ENCODE results near the gene CCDC192.
A peak's percentile ranks its signal among the peaks of the same experiment; 100 is the strongest.

CCDC192 gene

DNA sequence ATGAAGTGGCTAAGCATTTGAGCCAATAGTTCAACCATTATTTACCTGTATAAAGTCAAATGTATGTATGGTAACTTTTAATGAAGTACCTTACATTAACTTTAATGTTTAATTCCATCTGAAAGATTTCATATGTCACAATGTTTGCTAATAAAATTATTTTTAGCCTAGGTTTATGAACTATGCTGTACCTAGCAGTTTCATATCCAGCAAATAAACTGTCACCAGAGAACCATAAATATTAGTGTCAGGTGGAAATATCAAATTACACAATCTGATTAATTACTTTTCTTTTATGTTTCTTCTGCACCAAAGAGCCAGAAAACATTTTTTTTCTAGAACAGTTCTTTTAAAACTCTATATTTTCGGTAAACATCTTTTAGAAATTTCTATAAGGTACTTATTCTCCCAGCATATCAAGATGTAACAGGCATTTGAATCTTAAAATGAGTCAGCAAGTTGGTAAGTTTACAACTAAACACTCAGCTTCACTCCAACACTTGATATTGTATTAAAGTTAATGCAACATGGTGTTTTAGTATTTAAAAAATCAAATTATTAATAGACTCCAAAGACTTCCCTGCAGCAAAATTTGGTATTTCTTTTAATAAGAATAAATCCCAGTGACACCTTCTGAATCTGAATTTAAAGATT is 8.5 kb upstream of the CCDC192 start:
- Histone ChIP-seq H4K91ac (ENCODE audit: low read length) (no peak overlapping the region), H2AFZ (ENCODE audit: low read depth, low read length) (no peak overlapping the region), H2BK5ac (ENCODE audit: low read depth, low read length, poor library complexity, severe bottlenecking) (no peak overlapping the region), H3K9ac (ENCODE audit: low read length) (no peak overlapping the region), H2BK120ac (ENCODE audit: low read depth, low read length) (no peak overlapping the region), H3K9me3 (ENCODE audit: control insufficient read depth, low read length) (no peaks in the 10 kb centered on the region), H2BK12ac (ENCODE audit: low read length in 2 of 2) (no peak overlapping the region), H4K8ac (ENCODE audit: low read length) (no peak overlapping the region), H3K79me1 (replicated peaks; ENCODE audit: low read length, poor library complexity, severe bottlenecking) (no peaks in the 10 kb centered on the region), H3K27me3 (ENCODE audit: control insufficient read depth in 1 of 2, insufficient read depth in 1 of 2, low read length in 2 of 2) (no peaks in the 10 kb centered on the region), H2BK15ac (ENCODE audit: low read depth, poor library complexity, severe bottlenecking) (no peak overlapping the region), H3K4me1 (ENCODE audit: control insufficient read depth, insufficient read depth, low read depth, low read length) (peaks cover 2% of the 10 kb centered on the region), H3K4me2 (ENCODE audit: low read length, poor library complexity, severe bottlenecking) (no peak overlapping the region), H3K14ac (ENCODE audit: low read length in 2 of 2) (no peak overlapping the region), H2AK5ac (ENCODE audit: low read length, severe bottlenecking) (no peak overlapping the region), H3K23ac (ENCODE audit: low read length in 2 of 2) (no peak overlapping the region), H3K4me3 (ENCODE audit: insufficient read depth in 1 of 2, low read depth in 1 of 2, low read length in 2 of 2) (no peak overlapping the region), H3K18ac (ENCODE audit: low read depth in 1 of 2, low read length in 2 of 2) (no peak overlapping the region), H3K27ac (ENCODE audit: low read length, poor library complexity, severe bottlenecking) (no peak overlapping the region), H3K36me3 (ENCODE audit: control insufficient read depth in 1 of 2, insufficient read depth in 2 of 2, low read depth in 1 of 2, low read length in 2 of 2) (no peaks in the 10 kb centered on the region), H3K4ac (ENCODE audit: low read depth in 1 of 2, low read length in 2 of 2) (no peak overlapping the region)
- no CpG with 5 or more reads among the region's 1 CpG for WGBS
- no peak for DNase-seq

DNA sequence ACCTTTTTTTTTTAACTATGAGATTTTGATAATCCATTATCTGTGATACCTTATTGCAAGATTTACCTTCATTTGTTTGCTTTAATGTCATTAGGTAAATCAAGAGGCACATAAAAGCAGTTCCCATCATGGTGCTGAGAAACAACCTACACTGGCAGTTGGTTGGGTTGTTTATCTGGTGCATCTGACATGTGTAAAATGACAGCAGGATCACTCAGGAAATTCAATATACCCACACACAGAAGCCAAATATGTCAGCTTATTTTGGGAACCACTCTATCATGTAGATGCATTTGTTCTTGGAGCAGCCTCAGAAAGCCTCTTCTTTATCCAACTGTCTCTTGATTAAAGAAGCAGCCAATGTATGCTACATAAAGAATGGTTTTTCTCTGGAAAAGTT is 7.8 kb upstream of the CCDC192 start:
- DNase-seq: no peak
- Histone ChIP-seq H2BK5ac (ENCODE audit: low read depth, low read length, poor library complexity, severe bottlenecking) (no peak overlapping the region), H3K4me1 (ENCODE audit: control insufficient read depth, insufficient read depth, low read depth, low read length) (peaks cover 2% of the 10 kb centered on the region), H3K4me3 (ENCODE audit: insufficient read depth in 1 of 2, low read depth in 1 of 2, low read length in 2 of 2) (no peak overlapping the region), H3K14ac (ENCODE audit: low read length in 2 of 2) (no peak overlapping the region), H2BK12ac (ENCODE audit: low read length in 2 of 2) (no peak overlapping the region), H2BK15ac (ENCODE audit: low read depth, poor library complexity, severe bottlenecking) (no peak overlapping the region), H3K27me3 (ENCODE audit: control insufficient read depth in 1 of 2, insufficient read depth in 1 of 2, low read length in 2 of 2) (no peaks in the 10 kb centered on the region), H3K4ac (ENCODE audit: low read depth in 1 of 2, low read length in 2 of 2) (no peak overlapping the region), H4K8ac (ENCODE audit: low read length) (no peak overlapping the region), H3K23ac (ENCODE audit: low read length in 2 of 2) (no peak overlapping the region), H4K91ac (ENCODE audit: low read length) (no peak overlapping the region), H3K18ac (ENCODE audit: low read depth in 1 of 2, low read length in 2 of 2) (no peak overlapping the region), H2AK5ac (ENCODE audit: low read length, severe bottlenecking) (no peak overlapping the region), H3K9me3 (ENCODE audit: control insufficient read depth, low read length) (no peaks in the 10 kb centered on the region), H3K27ac (ENCODE audit: low read length, poor library complexity, severe bottlenecking) (no peak overlapping the region), H2AFZ (ENCODE audit: low read depth, low read length) (no peak overlapping the region), H3K36me3 (ENCODE audit: control insufficient read depth in 1 of 2, insufficient read depth in 2 of 2, low read depth in 1 of 2, low read length in 2 of 2) (no peaks in the 10 kb centered on the region), H3K9ac (ENCODE audit: low read length) (no peak overlapping the region), H3K4me2 (ENCODE audit: low read length, poor library complexity, severe bottlenecking) (no peak overlapping the region), H3K79me1 (replicated peaks; ENCODE audit: low read length, poor library complexity, severe bottlenecking) (no peaks in the 10 kb centered on the region), H2BK120ac (ENCODE audit: low read depth, low read length) (no peak overlapping the region)

DNA sequence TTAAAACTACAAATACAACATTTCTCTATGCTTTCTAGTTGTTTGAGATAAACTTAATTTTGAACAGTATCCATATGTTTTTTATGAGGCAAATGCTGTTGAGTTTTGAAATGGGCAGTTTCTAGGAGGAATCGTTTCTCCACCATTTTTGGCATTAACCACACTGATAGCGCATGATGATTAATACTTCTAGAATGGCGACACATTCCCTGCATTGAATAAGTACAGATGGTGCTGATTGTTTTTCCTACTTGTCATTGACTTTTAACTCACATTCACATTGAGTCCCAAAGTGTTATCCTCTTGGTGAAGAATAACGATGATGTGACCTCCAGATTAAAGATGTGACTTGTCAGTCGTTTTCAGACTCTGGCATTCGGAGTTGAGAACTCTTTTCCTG is 6.5 kb upstream of the CCDC192 start:
- Histone ChIP-seq H2BK120ac (ENCODE audit: low read depth, low read length) (no peak overlapping the region), H3K79me1 (replicated peaks; ENCODE audit: low read length, poor library complexity, severe bottlenecking) (no peaks in the 10 kb centered on the region), H3K27ac (ENCODE audit: low read length, poor library complexity, severe bottlenecking) (peak overlapping the region; percentile 79), H3K4me2 (ENCODE audit: low read length, poor library complexity, severe bottlenecking) (no peak overlapping the region), H3K4me1 (ENCODE audit: control insufficient read depth, insufficient read depth, low read depth, low read length) (peaks cover 2% of the 10 kb centered on the region), H3K23ac (ENCODE audit: low read length in 2 of 2) (no peak overlapping the region), H2BK15ac (ENCODE audit: low read depth, poor library complexity, severe bottlenecking) (no peak overlapping the region), H3K36me3 (ENCODE audit: control insufficient read depth in 1 of 2, insufficient read depth in 2 of 2, low read depth in 1 of 2, low read length in 2 of 2) (no peaks in the 10 kb centered on the region), H3K9ac (ENCODE audit: low read length) (no peak overlapping the region), H4K8ac (ENCODE audit: low read length) (no peak overlapping the region), H3K4ac (ENCODE audit: low read depth in 1 of 2, low read length in 2 of 2) (no peak overlapping the region), H2BK5ac (ENCODE audit: low read depth, low read length, poor library complexity, severe bottlenecking) (no peak overlapping the region), H2AFZ (ENCODE audit: low read depth, low read length) (no peak overlapping the region), H3K14ac (ENCODE audit: low read length in 2 of 2) (no peak overlapping the region), H3K18ac (ENCODE audit: low read depth in 1 of 2, low read length in 2 of 2) (no peak overlapping the region), H2BK12ac (ENCODE audit: low read length in 2 of 2) (no peak overlapping the region), H3K4me3 (ENCODE audit: insufficient read depth in 1 of 2, low read depth in 1 of 2, low read length in 2 of 2) (no peak overlapping the region), H4K91ac (ENCODE audit: low read length) (no peak overlapping the region), H2AK5ac (ENCODE audit: low read length, severe bottlenecking) (no peak overlapping the region), H3K27me3 (ENCODE audit: control insufficient read depth in 1 of 2, insufficient read depth in 1 of 2, low read length in 2 of 2) (no peaks in the 10 kb centered on the region), H3K9me3 (ENCODE audit: control insufficient read depth, low read length) (no peaks in the 10 kb centered on the region)
- peak; percentile 63 for DNase-seq
- 37% methylated on average over 5 of the region's 6 CpGs for WGBS

DNA sequence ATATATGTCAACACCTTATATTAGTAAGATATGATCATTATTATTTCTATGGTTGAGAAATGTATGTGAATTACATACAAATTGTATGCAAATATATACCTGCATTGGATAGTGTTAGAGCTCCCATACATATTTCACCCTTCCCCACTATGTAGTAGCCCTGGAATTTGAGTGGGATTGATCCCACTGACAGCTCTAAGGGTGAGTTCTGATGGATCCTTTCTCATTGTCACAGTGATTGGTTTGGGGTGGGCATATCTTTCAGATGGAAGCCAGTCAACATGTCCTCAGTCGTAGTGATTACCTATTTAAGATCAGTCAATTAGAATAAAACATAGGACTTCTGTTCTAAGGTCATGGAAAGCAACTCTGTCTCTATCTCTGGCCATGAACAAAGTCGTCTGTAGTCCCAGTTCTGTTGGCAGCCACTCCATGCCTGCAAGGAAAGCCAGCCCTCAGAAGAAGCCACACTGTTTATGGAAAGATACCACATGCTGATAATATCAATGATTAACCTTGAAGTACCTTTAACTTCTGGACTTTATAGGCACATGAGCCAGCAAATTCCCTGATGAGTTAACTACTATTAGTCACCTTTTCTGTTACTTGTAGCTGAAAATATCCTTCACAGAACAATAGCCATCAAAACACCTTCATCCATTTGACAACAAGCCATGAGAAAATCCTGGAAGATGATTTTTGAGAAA is 5.1 kb upstream of the CCDC192 start:
- Histone ChIP-seq H4K8ac (ENCODE audit: low read length) (no peak overlapping the region), H2AK5ac (ENCODE audit: low read length, severe bottlenecking) (peak overlapping the region; percentile 90), H4K91ac (ENCODE audit: low read length) (no peak overlapping the region), H2BK5ac (ENCODE audit: low read depth, low read length, poor library complexity, severe bottlenecking) (peak overlapping the region; percentile 95), H3K4ac (ENCODE audit: low read depth in 1 of 2, low read length in 2 of 2) (no peak overlapping the region), H3K9ac (ENCODE audit: low read length) (no peak overlapping the region), H2BK12ac (ENCODE audit: low read length in 2 of 2) (peak overlapping the region in 1 of 2 experiments; percentile 72), H2BK15ac (ENCODE audit: low read depth, poor library complexity, severe bottlenecking) (no peak overlapping the region), H3K4me3 (ENCODE audit: insufficient read depth in 1 of 2, low read depth in 1 of 2, low read length in 2 of 2) (no peak overlapping the region), H3K4me1 (ENCODE audit: control insufficient read depth, insufficient read depth, low read depth, low read length) (peaks cover 2% of the 10 kb centered on the region), H2BK120ac (ENCODE audit: low read depth, low read length) (no peak overlapping the region), H3K79me1 (replicated peaks; ENCODE audit: low read length, poor library complexity, severe bottlenecking) (no peaks in the 10 kb centered on the region), H3K27me3 (ENCODE audit: control insufficient read depth in 1 of 2, insufficient read depth in 1 of 2, low read length in 2 of 2) (no peaks in the 10 kb centered on the region), H2AFZ (ENCODE audit: low read depth, low read length) (no peak overlapping the region), H3K36me3 (ENCODE audit: control insufficient read depth in 1 of 2, insufficient read depth in 2 of 2, low read depth in 1 of 2, low read length in 2 of 2) (no peaks in the 10 kb centered on the region), H3K27ac (ENCODE audit: low read length, poor library complexity, severe bottlenecking) (peak overlapping the region; percentile 80), H3K18ac (ENCODE audit: low read depth in 1 of 2, low read length in 2 of 2) (peak overlapping the region in 1 of 2 experiments; percentile 40), H3K23ac (ENCODE audit: low read length in 2 of 2) (no peak overlapping the region), H3K14ac (ENCODE audit: low read length in 2 of 2) (no peak overlapping the region), H3K4me2 (ENCODE audit: low read length, poor library complexity, severe bottlenecking) (no peak overlapping the region), H3K9me3 (ENCODE audit: control insufficient read depth, low read length) (no peaks in the 10 kb centered on the region)
- DNase-seq: peak; percentile 68
- WGBS: 59% methylated on average over 2 of the region's 2 CpGs

Data from mesenchymal stem cell (in vitro differentiated cells and primary cell).